GM03348 (cell line): ENCODE measurements around the gene ZSCAN9.

ENCODE experiments used
- DNase-seq: peaks from one replicate; pipeline ENCODE4 v3.0.0; 2012; ENCODE audit warnings: low spot score

The ZSCAN9 gene

GRCh38 chr6:28220257-28221133 is 4.6 kb upstream of the ZSCAN9 start:
- DNase-seq, result no peak

GRCh38 chr6:28224131-28225055 is 682 bp upstream of the ZSCAN9 start:
- DNase-seq, result no peak

GRCh38 chr6:28226460-28226859 is 1.4 kb downstream of the ZSCAN9 start:
- DNase-seq, result no peak

- DNase-seq, result no peak
Measured at GRCh38 chr6:28232785-28233184, 7.7 kb downstream of the ZSCAN9 start.

GRCh38 chr6:28235912-28236452 is 10.9 kb downstream of the ZSCAN9 start:
- no peak for DNase-seq

- DNase-seq, result no peak
Measured at GRCh38 chr6:28239636-28240035, 14.6 kb downstream of the ZSCAN9 start.

GRCh38 chr6:28240471-28240870 is 15.4 kb downstream of the ZSCAN9 start:
- no peak for DNase-seq

- no peak for DNase-seq
Measured at GRCh38 chr6:28243946-28244345, 18.9 kb downstream of the ZSCAN9 start.

- DNase-seq, result no peak
Measured at GRCh38 chr6:28245206-28245941, 20.3 kb downstream of the ZSCAN9 start.

GRCh38 chr6:28248916-28249315 is 23.8 kb downstream of the ZSCAN9 start:
- DNase-seq, result no peak

- no peak for DNase-seq
Measured at GRCh38 chr6:28250747-28251146, 25.7 kb downstream of the ZSCAN9 start.

- peak; percentile 47 for DNase-seq
Measured at GRCh38 chr6:28251661-28252008, 26.6 kb downstream of the ZSCAN9 start.

GRCh38 chr6:28252009-28252975 is 27.2 kb downstream of the ZSCAN9 start, which contains the start of gene ZKSCAN4:
TSS of gene ZKSCAN4 (minus strand) at chr6:28252269. CDS start at chr6:28251980, 289 bp downstream.
- DNase-seq, result peak; percentile 93

- DNase-seq, result no peak
Measured at GRCh38 chr6:28254121-28254519, 29.0 kb downstream of the ZSCAN9 start.

GRCh38 chr6:28257042-28257441 is 32.0 kb downstream of the ZSCAN9 start:
- DNase-seq, result no peak

- DNase-seq, result peak; percentile 66
Measured at GRCh38 chr6:28258877-28259777, 34.1 kb downstream of the ZSCAN9 start, which contains the start of gene NKAPL. TSS of gene NKAPL (plus strand) at chr6:28259297. CDS start at chr6:28259372, 75 bp downstream.

- no peak for DNase-seq
Measured at GRCh38 chr6:28263922-28264321, 38.8 kb downstream of the ZSCAN9 start.

- no peak for DNase-seq
Measured at GRCh38 chr6:28264834-28265401, 39.8 kb downstream of the ZSCAN9 start.

- no peak for DNase-seq
Measured at GRCh38 chr6:28266563-28266961, 41.5 kb downstream of the ZSCAN9 start.
